Raji (cell line): Measurements from ENCODE around the gene SENP6.

Experiments used
- POLR2A ChIP-seq: IDR thresholded peaks from 2 replicates; pipeline ENCODE4 v1.6.1; 2011; ENCODE audit warnings: low read depth, low read length, control low read depth; ENCODE audit not compliant: insufficient read depth

SENP6 gene

GRCh38 chr6:75752365-75752764 is 150.7 kb downstream of the SENP6 start:
- TF ChIP-seq POLR2A, result no peak

DNA sequence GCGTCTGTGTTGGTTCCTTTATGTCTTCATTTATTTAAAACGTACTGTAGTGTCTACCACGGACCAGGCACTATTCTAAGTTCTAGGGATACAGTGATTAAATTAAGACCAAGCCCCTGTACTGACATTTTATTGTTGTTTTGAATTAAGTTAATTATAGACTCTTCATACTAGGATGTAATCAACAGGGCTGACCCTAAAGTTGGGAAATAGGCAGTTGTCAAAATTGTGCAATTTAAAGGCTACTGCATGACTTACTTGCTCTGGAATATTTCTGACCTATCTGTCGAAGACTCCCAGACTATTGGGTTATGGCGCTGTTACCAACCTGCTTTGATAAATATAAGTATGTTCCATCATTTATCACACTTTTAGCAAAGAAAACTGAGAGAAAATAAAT is 154.0 kb downstream of the SENP6 start:
- TF ChIP-seq POLR2A, result no peak

DNA sequence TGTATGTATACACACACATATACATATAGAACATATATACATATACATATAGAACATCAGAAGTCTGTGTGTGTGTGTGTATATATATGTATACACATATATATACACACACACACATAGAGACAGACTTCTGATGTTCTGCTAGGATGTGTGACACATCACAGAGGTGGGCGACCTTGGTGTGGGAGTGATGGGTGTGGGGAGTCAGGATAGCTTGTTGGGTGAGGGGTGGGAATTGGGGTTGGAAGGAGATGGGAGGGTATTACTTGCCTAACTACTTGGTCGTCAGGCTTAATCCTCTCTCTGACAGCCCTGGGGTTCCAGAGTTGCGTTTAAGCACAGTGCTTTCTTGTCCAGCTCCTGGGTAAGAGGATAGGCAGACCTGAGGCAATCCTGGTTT is 155.6 kb downstream of the SENP6 start:
- TF ChIP-seq POLR2A, result no peak

GRCh38 chr6:75758061-75758460 is 156.4 kb downstream of the SENP6 start:
- no peak for TF ChIP-seq POLR2A

DNA sequence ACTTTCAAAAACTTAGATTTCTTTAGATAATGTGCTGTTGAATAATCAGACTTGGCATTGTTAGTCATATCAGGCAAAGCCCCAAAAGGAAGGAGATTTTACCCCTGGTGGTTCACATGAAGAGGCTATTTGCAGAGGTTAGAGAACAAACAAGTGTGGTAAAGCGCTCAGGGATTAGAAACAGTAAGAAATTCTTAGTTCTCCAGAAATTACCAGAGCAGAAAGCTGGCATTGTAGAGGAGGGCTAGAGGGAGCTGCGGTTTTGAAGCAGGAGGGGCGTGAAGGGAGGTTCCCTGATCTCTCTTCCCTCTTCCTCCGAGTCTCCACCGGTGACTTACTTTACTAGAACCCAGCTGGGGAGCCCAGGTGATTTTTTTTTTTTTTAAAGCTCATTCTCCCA is 157.5 kb downstream of the SENP6 start:
- no peak for TF ChIP-seq POLR2A

GRCh38 chr6:75760320-75760719 is 158.6 kb downstream of the SENP6 start:
- TF ChIP-seq POLR2A, result no peak

GRCh38 chr6:75761489-75761888 is 159.8 kb downstream of the SENP6 start:
- TF ChIP-seq POLR2A, result no peak

- TF ChIP-seq POLR2A, result no peak
These were observed 160.4 kb downstream of the SENP6 start for GRCh38 chr6:75762063-75762462.

GRCh38 chr6:75766387-75766786 is 164.7 kb downstream of the SENP6 start:
- TF ChIP-seq POLR2A, result no peak
